ENCODE results near the gene CARD9. TPM values are rescaled to one million over a fixed set of nuclear protein-coding genes. Genes with fewer than 3 reads are reported as not detected.

Gene CARD9
- total RNA-seq, 1 donor from 2014 or later, result 0.89 TPM

GRCh38 chr9:136376457-136376856 lies 3.0 kb upstream of the CARD9 start:
- DNase-seq, result no peak
- no peak overlapping the region for H3K4me3 Mint-ChIP-seq
- ATAC-seq (ENCODE audit: low read depth), result no peak
- H3K4me1 Mint-ChIP-seq, result peaks cover 9% of the 10 kb centered on the region
- no peak overlapping the region for H3K27ac Mint-ChIP-seq
- CTCF ChIA-PET, result no interaction called here
- peaks cover 17% of the 10 kb centered on the region for H3K36me3 Mint-ChIP-seq (ENCODE audit: low read depth)
- no peak for TF ChIP-seq CTCF (IDR thresholded peaks at IDR 0.05)
- H3K9me3 Mint-ChIP-seq, result no peaks in the 10 kb centered on the region
- POLR2A ChIA-PET, result no interaction called here
- intact Hi-C loops (cut with micrococcal nuclease), result no loop called here
- no peaks in the 10 kb centered on the region for H3K27me3 Mint-ChIP-seq

GRCh38 chr9:136375096-136375495 lies 1.6 kb upstream of the CARD9 start:
- ATAC-seq (ENCODE audit: low read depth) (no peak), DNase-seq (no peak)
- TF ChIP-seq CTCF (IDR thresholded peaks at IDR 0.05), result no peak
- H3K9me3 Mint-ChIP-seq, result no peaks in the 10 kb centered on the region
- no peaks in the 10 kb centered on the region for H3K27me3 Mint-ChIP-seq
- no peak overlapping the region for H3K4me3 Mint-ChIP-seq
- CTCF ChIA-PET, result no interaction called here
- no peak overlapping the region for H3K27ac Mint-ChIP-seq
- intact Hi-C loops (cut with micrococcal nuclease), result no loop called here
- peaks cover 12% of the 10 kb centered on the region for H3K36me3 Mint-ChIP-seq (ENCODE audit: low read depth)
- POLR2A ChIA-PET, result no interaction called here
- H3K4me1 Mint-ChIP-seq, result peaks cover 9% of the 10 kb centered on the region

- H3K4me1 Mint-ChIP-seq, result peaks cover 9% of the 10 kb centered on the region
- TF ChIP-seq CTCF (IDR thresholded peaks at IDR 0.05), result no peak
- no peak for DNase-seq
These were observed 710 bp upstream of the CARD9 start for GRCh38 chr9:136374183-136374575.

GRCh38 chr9:136372561-136373299 lies 739 bp downstream of the CARD9 start:
- intact Hi-C loops (cut with micrococcal nuclease), result no loop called here
- Mint-ChIP-seq H3K36me3 (ENCODE audit: low read depth) (peaks cover 5% of the 10 kb centered on the region), H3K27ac (no peak overlapping the region), H3K27me3 (no peaks in the 10 kb centered on the region), H3K4me3 (no peak overlapping the region), H3K4me1 (peaks cover 9% of the 10 kb centered on the region), H3K9me3 (no peaks in the 10 kb centered on the region)
- ChIA-PET POLR2A (interaction anchor here (1.1 kb wide), 1 partner anchor 10 kb away, joined by 3 read pairs; no protein-coding TSS in a partner anchor), CTCF (no interaction called here)
- no peak for DNase-seq
- no peak for TF ChIP-seq CTCF (IDR thresholded peaks at IDR 0.05)
- ATAC-seq (ENCODE audit: low read depth), result peak; percentile 27

More at GRCh38 chr9:136374183-136374575, 710 bp upstream of the CARD9 start:
- no peak overlapping the region for H3K4me3 Mint-ChIP-seq
- ChIA-PET POLR2A (no interaction called here), CTCF (no interaction called here)
- intact Hi-C loops (cut with micrococcal nuclease), result no loop called here
- ATAC-seq (ENCODE audit: low read depth), result no peak
- H3K36me3 Mint-ChIP-seq (ENCODE audit: low read depth), result peaks cover 9% of the 10 kb centered on the region
- no peak overlapping the region for H3K27ac Mint-ChIP-seq
- no peaks in the 10 kb centered on the region for H3K9me3 Mint-ChIP-seq
- H3K27me3 Mint-ChIP-seq, result no peaks in the 10 kb centered on the region

- Mint-ChIP-seq H3K9me3 (no peaks in the 10 kb centered on the region), H3K27ac (no peak overlapping the region), H3K36me3 (ENCODE audit: low read depth) (peaks cover 5% of the 10 kb centered on the region), H3K27me3 (no peaks in the 10 kb centered on the region), H3K4me1 (peaks cover 9% of the 10 kb centered on the region), H3K4me3 (no peak overlapping the region)
- ChIA-PET POLR2A (interaction anchor here (1.1 kb wide), 1 partner anchor 9 kb away, joined by 3 read pairs; no protein-coding TSS in a partner anchor), CTCF (no interaction called here)
- no peak for ATAC-seq (ENCODE audit: low read depth)
- DNase-seq, result no peak
- intact Hi-C loops (cut with micrococcal nuclease), result no loop called here
- TF ChIP-seq CTCF (IDR thresholded peaks at IDR 0.05), result no peak
These were observed 1.5 kb downstream of the CARD9 start for GRCh38 chr9:136372006-136372405.

Data from activated B cell treated with CpG ODN at 0.5 μM for 24 hours (primary cell).